Measurements from ENCODE around the gene LINS1. TPM values are rescaled to one million over a fixed set of nuclear protein-coding genes. Genes with fewer than 3 reads are reported as not detected.

Gene LINS1
- polyA plus RNA-seq, 1 donor (not counting 4 experiments of a cell fraction or from before 2014, with no cell fraction given): 19.4 TPM

DNA sequence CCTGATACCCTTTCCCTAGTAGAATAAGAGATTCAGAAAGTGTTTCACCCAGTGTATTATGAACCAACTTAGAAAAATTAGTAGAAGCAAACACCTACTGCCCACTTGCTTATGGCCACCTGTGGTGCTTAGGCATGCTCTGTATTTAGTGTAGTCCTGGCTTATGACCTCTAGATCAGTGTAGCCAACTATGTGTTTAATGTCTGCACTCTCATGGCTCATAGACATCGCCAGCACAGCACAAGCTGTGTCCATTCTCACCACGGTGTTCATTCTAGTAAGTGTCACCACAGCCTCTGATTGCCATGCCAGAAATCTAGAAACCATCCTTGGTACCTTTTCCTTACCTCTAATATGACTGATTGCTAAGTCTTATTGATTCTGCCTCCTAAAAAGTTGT is 14.7 kb upstream of the LINS1 start:
- H3K27me3 ChIP-seq (ENCODE audit: control insufficient read depth, extremely low read depth, insufficient read depth, low read length): no peaks in the 10 kb centered on the region
- peaks cover 0 to 14% of the 10 kb centered on the region in 2 experiments for H3K36me3 ChIP-seq (ENCODE audit: control insufficient read depth in 2 of 2, extremely low read depth in 1 of 2, insufficient read depth in 2 of 2, low read length in 2 of 2)
- dilution Hi-C loops (cut with MboI; ENCODE audit: extremely low pct_ligation_motif_present, low sequenced_read_pairs): no loop called here
- no peak overlapping the region for H3K4me3 ChIP-seq (ENCODE audit: control insufficient read depth in 2 of 3, extremely low read depth in 1 of 3, insufficient read depth in 2 of 3, low read depth in 1 of 3, low read length in 3 of 3)
- no peak overlapping the region for H3K4me2 ChIP-seq (ENCODE audit: control insufficient read depth, extremely low read depth, insufficient read depth, low read depth, low read length)
- FAIRE-seq (no peak), DNase-seq (ENCODE audit: low read depth, low spot score) (no peak)
- H2AFZ ChIP-seq (ENCODE audit: control insufficient read depth, low read length): no peak overlapping the region
- no peaks in the 10 kb centered on the region for H4K20me1 ChIP-seq (ENCODE audit: control insufficient read depth, extremely low read depth, insufficient read depth, low read length)
- no peak overlapping the region for H3K9ac ChIP-seq (ENCODE audit: control insufficient read depth, extremely low read depth, insufficient read depth, low read length)
- H3K27ac ChIP-seq (ENCODE audit: control insufficient read depth, insufficient read depth, low read length): no peak overlapping the region
- no peaks in the 10 kb centered on the region for H3K4me1 ChIP-seq (ENCODE audit: control insufficient read depth, extremely low read depth, insufficient read depth, low read length)
- H3K79me2 ChIP-seq (ENCODE audit: control insufficient read depth, insufficient read depth, low read length): peaks cover 4% of the 10 kb centered on the region
- no peaks in the 10 kb centered on the region for H3K9me3 ChIP-seq (ENCODE audit: control insufficient read depth, low read depth, low read length)
- H3K9me1 ChIP-seq (ENCODE audit: control insufficient read depth, extremely low read depth, insufficient read depth, low read length): no peaks in the 10 kb centered on the region
- no peak for TF ChIP-seq EZH2 (IDR thresholded peaks at IDR 0.05; ENCODE audit: low read length)
- TF ChIP-seq, protein P1, sequence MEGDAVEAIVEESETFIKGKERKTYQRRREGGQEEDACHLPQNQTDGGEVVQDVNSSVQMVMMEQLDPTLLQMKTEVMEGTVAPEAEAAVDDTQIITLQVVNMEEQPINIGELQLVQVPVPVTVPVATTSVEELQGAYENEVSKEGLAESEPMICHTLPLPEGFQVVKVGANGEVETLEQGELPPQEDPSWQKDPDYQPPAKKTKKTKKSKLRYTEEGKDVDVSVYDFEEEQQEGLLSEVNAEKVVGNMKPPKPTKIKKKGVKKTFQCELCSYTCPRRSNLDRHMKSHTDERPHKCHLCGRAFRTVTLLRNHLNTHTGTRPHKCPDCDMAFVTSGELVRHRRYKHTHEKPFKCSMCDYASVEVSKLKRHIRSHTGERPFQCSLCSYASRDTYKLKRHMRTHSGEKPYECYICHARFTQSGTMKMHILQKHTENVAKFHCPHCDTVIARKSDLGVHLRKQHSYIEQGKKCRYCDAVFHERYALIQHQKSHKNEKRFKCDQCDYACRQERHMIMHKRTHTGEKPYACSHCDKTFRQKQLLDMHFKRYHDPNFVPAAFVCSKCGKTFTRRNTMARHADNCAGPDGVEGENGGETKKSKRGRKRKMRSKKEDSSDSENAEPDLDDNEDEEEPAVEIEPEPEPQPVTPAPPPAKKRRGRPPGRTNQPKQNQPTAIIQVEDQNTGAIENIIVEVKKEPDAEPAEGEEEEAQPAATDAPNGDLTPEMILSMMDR (optimal IDR thresholded peaks at IDR 0.05 in 1 of 3, IDR thresholded peaks at IDR 0.05 in 1 of 3, conservative IDR thresholded peaks at IDR 0.05 in 1 of 3; ENCODE audit: extremely low read depth in 1 of 3, insufficient read depth in 2 of 3, low read length in 3 of 3): no peak

DNA sequence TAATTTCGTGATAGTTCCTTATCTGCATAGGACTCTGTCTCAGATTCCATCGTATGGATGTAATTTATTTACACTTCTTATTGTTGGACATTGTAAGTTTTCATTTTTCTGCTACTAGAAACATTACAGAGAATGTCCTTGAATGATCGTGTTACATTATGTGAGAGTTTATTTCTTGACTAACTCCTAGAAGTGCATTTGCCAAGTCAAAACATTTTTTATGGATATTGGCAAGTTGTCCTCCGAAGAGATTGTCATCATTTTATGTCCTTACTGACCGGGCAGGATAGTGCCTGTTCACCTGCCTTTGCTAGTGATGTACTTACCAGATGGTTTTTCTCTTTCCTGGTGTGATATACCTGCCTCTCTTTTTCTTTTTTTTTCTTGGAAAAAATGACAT is 13.8 kb upstream of the LINS1 start:
- H3K9ac ChIP-seq (ENCODE audit: control insufficient read depth, extremely low read depth, insufficient read depth, low read length): no peak overlapping the region
- no peaks in the 10 kb centered on the region for H3K27me3 ChIP-seq (ENCODE audit: control insufficient read depth, extremely low read depth, insufficient read depth, low read length)
- H3K4me1 ChIP-seq (ENCODE audit: control insufficient read depth, extremely low read depth, insufficient read depth, low read length): no peaks in the 10 kb centered on the region
- no peak overlapping the region for H3K27ac ChIP-seq (ENCODE audit: control insufficient read depth, insufficient read depth, low read length)
- no peak overlapping the region for H2AFZ ChIP-seq (ENCODE audit: control insufficient read depth, low read length)
- no peak for TF ChIP-seq EZH2 (IDR thresholded peaks at IDR 0.05; ENCODE audit: low read length)
- TF ChIP-seq, protein P1 (optimal IDR thresholded peaks at IDR 0.05 in 1 of 3, IDR thresholded peaks at IDR 0.05 in 1 of 3, conservative IDR thresholded peaks at IDR 0.05 in 1 of 3; ENCODE audit: extremely low read depth in 1 of 3, insufficient read depth in 2 of 3, low read length in 3 of 3): no peak
- H3K9me1 ChIP-seq (ENCODE audit: control insufficient read depth, extremely low read depth, insufficient read depth, low read length): no peaks in the 10 kb centered on the region
- H3K36me3 ChIP-seq (ENCODE audit: control insufficient read depth in 2 of 2, extremely low read depth in 1 of 2, insufficient read depth in 2 of 2, low read length in 2 of 2): peaks cover 0 to 14% of the 10 kb centered on the region in 2 experiments
- no peak for FAIRE-seq
- peaks cover 4% of the 10 kb centered on the region for H3K79me2 ChIP-seq (ENCODE audit: control insufficient read depth, insufficient read depth, low read length)
- H3K4me2 ChIP-seq (ENCODE audit: control insufficient read depth, extremely low read depth, insufficient read depth, low read depth, low read length): no peak overlapping the region
- no peak overlapping the region for H3K4me3 ChIP-seq (ENCODE audit: control insufficient read depth in 2 of 3, extremely low read depth in 1 of 3, insufficient read depth in 2 of 3, low read depth in 1 of 3, low read length in 3 of 3)
- DNase-seq (ENCODE audit: low read depth, low spot score): no peak
- no peaks in the 10 kb centered on the region for H3K9me3 ChIP-seq (ENCODE audit: control insufficient read depth, low read depth, low read length)
- dilution Hi-C loops (cut with MboI; ENCODE audit: extremely low pct_ligation_motif_present, low sequenced_read_pairs): no loop called here
- H4K20me1 ChIP-seq (ENCODE audit: control insufficient read depth, extremely low read depth, insufficient read depth, low read length): no peaks in the 10 kb centered on the region

Data from keratinocyte (primary cell).